HG02973 (cell line): ENCODE measurements around the gene DAB2IP.

ENCODE experiments used
- ATAC-seq: cut with Tn5 transposase; IDR thresholded peaks from one replicate; pipeline ENCODE4 v1.9.1; 2021; ENCODE audit warnings: moderate library complexity; ENCODE audit not compliant: unreplicated experiment

DAB2IP gene

GRCh38 chr9:121661328-121661727 is 9.9 kb downstream of the DAB2IP start:
- ATAC-seq: no peak

- ATAC-seq: no peak
Measured at GRCh38 chr9:121662359-121662758, 10.9 kb downstream of the DAB2IP start.

GRCh38 chr9:121662891-121663580 is 11.6 kb downstream of the DAB2IP start:
- no peak for ATAC-seq

- no peak for ATAC-seq
Measured at GRCh38 chr9:121663591-121663990, 12.2 kb downstream of the DAB2IP start.

- ATAC-seq: no peak
Measured at GRCh38 chr9:121666294-121666693, 14.9 kb downstream of the DAB2IP start.

GRCh38 chr9:121667214-121667613 is 15.8 kb downstream of the DAB2IP start:
- ATAC-seq: no peak

- no peak for ATAC-seq
Measured at GRCh38 chr9:121667890-121668289, 16.5 kb downstream of the DAB2IP start.

GRCh38 chr9:121670431-121670830 is 19.0 kb downstream of the DAB2IP start:
- no peak for ATAC-seq

GRCh38 chr9:121671612-121672155 is 20.2 kb downstream of the DAB2IP start:
- no peak for ATAC-seq

GRCh38 chr9:121672213-121672612 is 20.8 kb downstream of the DAB2IP start:
- no peak for ATAC-seq

GRCh38 chr9:121672986-121673385 is 21.6 kb downstream of the DAB2IP start:
- no peak for ATAC-seq

GRCh38 chr9:121673576-121673975 is 22.1 kb downstream of the DAB2IP start:
- ATAC-seq: no peak

GRCh38 chr9:121674017-121674416 is 22.6 kb downstream of the DAB2IP start:
- no peak for ATAC-seq

GRCh38 chr9:121674952-121675351 is 23.5 kb downstream of the DAB2IP start:
- ATAC-seq: no peak

- ATAC-seq: no peak
Measured at GRCh38 chr9:121675381-121675780, 23.9 kb downstream of the DAB2IP start.

- ATAC-seq: no peak
Measured at GRCh38 chr9:121675969-121676822, 24.8 kb downstream of the DAB2IP start.

GRCh38 chr9:121676926-121677325 is 25.5 kb downstream of the DAB2IP start:
- no peak for ATAC-seq

GRCh38 chr9:121678501-121679022 is 27.1 kb downstream of the DAB2IP start:
- ATAC-seq: no peak

- ATAC-seq: no peak
Measured at GRCh38 chr9:121679901-121680635, 28.6 kb downstream of the DAB2IP start.

GRCh38 chr9:121681404-121681803 is 30.0 kb downstream of the DAB2IP start:
- ATAC-seq: no peak

- no peak for ATAC-seq
Measured at GRCh38 chr9:121682201-121682600, 30.8 kb downstream of the DAB2IP start.
